Medulla oblongata (tissue), 1 donor: ENCODE results near the gene ZNF575.

Source experiments
- DNase-seq: peaks from one replicate; pipeline ENCODE4 v3.0.0-alpha.2; 2015; ENCODE audit errors: extremely low spot score

ZNF575 gene

GRCh38 chr19:43532962-43533545 lies at the start of gene ZNF575:
TSS of gene ZNF575 (plus strand) at chr19:43533188. CDS start at chr19:43534423, 1,235 bp downstream.
- peak; percentile 95 for DNase-seq

DNA sequence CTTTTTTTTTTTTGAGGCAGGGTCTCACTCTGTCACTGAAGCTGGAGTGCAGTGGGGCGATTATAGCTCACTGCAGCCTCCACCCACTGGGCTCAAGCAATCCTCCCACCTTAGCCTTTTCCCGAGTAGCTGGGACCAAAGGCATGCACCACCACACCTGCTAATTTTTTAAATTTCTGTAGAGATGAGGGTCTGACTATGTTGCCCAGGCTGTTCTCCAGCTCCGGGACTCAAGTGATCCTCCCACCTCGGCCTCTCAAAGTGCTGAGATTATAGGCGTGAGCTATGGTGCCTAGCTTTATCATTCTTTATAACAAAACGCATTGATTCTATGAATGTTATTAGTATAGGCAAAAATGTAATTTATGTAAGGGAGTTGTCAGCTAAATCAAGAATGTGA lies 49.7 kb upstream of the ZNF575 start:
- no peak for DNase-seq

DNA sequence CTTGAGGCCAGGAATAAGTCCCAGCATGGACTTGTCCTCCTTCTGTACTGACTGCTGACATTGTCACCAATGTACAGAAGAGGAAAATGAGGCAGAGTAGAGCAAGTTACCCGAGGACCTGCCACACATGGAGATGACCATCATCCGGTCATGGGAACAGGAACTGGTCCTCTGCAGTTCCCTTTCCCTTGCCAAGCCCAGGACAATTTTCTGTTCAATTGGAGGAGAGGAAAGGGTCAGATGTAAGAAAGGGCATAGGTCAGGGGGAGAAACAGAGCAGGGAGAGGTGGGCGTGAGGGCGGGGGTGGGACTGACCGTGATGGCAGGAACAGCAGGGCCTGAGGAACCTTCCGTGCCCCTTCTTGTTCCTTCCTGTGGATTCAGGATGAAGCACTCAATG lies 47.0 kb upstream of the ZNF575 start:
- DNase-seq: no peak

DNA sequence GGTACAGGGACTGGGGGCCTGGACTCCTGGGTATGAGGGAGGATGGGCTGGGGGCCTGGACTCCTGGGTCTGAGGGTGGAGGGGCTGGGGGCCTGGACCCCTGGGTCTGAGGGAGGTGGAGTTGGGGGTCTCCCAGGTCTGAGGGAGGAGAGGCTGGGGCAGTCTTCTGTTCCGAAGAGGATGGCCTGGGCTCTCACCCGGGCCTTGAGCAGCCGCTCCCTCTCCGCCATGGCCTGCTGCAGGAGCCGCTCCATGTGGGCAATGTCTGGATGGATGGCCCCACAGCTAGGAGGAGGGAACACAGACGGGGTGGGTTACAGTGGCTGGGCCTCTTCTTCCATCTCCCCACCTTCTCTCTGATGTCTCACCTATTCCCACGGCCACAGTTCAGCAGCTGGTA lies 46.6 kb upstream of the ZNF575 start:
- no peak for DNase-seq

DNA sequence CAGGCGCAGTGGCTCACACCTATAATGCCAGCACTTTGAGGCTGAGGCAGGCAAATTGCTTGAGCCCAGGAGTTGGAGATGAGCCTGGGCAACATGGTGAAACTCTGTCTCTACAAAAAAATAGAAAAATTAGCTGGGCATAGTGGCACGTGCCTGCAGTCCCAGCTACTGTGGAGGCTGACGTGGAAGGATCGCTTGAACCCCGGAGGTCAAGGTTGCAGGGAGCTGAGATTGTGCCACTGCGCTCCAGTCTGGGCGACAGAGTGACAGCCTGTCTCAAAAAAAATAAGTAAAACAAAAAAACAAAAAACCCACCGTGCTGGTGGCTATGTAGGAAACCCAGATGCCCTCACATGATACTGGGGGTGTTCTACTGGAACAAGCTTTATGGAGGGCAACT lies 44.8 kb upstream of the ZNF575 start:
- no peak for DNase-seq

DNA sequence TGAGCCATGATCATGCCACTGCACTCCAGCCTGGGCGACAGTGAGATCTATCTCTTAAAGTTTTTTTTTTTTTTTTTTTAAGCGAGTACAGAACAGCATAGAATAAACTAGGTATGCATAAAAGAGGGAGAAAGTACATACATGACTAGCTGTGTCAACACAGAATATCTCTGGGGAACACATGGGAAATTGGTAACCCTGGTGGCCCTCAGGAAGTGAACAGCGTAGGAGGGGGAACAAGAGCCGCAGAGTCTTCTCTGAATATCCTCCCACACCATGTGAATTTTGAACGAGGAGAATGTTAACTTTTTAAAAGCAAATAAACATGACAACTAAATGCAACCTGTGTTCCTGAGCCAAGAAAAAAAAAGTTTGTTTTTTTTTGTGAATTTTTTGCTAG lies 43.7 kb upstream of the ZNF575 start:
- DNase-seq: no peak

DNA sequence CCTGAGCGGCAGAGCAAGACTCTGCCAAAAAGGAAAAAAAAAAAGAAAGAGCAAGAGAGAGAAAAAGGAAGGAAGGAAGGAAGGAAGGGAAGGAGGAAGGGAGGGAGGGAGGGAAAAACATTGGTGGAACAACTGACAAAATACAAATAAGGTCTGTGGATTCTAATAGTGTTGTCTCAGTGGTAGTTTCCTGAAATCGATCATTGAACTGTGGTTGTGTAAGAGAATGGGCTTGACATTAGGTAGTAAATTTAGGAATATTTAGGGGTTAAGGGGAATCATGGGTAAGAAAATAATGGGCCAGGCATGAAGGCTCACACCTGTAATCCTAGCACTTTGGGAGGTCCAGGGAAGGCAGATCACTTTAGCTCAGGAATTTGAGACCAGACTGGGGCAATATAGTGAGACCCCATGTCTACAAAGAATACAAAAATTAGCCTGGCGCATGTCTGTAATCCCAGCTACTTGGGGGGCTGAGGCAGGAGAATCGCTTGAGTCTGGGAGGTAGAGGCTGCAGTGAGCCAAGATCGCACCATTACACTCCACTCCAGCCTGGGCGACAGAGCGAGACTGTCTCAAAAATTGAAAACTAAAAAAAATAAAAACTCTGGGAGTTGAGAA lies 42.9 kb upstream of the ZNF575 start:
- DNase-seq: no peak

- no peak for DNase-seq
Measured at GRCh38 chr19:43490759-43491158, 42.2 kb upstream of the ZNF575 start.

- DNase-seq: no peak
Measured at GRCh38 chr19:43495082-43495481, 37.9 kb upstream of the ZNF575 start.

DNA sequence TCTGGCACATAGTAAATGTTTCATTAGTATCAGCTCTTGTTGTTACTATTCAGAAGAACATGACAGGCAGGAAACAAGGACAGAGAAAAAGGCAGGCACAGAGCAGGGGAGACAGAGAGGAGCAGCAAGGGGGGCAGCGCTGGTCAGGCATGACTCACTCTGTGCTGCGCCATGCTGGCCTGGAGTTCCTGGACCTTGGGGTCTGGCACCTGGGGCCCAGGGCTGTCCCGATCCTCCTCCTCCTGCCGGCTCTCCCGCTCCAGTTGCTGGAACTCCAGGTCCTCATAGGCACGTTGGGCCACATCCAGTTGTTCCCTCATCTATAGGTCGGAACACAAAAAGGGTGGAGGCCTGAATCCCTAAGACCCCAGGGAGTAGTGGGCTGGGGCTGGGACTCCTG lies 36.0 kb upstream of the ZNF575 start:
- no peak for DNase-seq

- no peak for DNase-seq
Measured at GRCh38 chr19:43498233-43498842, 34.6 kb upstream of the ZNF575 start.

DNA sequence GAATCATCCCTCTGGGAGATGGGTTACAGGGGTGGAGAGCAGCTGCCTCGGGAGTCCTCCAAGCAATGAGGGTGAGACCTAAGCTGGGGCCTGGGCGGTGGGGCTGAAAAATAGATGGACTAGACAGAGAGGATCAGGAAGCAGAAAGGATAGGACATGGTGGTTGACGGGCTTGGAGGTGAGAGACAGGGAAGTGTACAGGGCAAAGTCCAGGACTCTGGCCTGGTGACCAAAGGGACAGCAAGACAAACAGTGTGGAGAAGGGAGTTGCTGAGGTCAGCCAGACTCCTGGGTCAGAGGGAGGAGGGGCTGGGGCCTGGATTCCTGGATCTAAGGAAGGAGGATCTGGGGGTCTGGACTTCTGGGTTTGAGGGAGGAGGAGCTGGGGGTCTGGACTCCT lies 33.9 kb upstream of the ZNF575 start:
- no peak for DNase-seq

DNA sequence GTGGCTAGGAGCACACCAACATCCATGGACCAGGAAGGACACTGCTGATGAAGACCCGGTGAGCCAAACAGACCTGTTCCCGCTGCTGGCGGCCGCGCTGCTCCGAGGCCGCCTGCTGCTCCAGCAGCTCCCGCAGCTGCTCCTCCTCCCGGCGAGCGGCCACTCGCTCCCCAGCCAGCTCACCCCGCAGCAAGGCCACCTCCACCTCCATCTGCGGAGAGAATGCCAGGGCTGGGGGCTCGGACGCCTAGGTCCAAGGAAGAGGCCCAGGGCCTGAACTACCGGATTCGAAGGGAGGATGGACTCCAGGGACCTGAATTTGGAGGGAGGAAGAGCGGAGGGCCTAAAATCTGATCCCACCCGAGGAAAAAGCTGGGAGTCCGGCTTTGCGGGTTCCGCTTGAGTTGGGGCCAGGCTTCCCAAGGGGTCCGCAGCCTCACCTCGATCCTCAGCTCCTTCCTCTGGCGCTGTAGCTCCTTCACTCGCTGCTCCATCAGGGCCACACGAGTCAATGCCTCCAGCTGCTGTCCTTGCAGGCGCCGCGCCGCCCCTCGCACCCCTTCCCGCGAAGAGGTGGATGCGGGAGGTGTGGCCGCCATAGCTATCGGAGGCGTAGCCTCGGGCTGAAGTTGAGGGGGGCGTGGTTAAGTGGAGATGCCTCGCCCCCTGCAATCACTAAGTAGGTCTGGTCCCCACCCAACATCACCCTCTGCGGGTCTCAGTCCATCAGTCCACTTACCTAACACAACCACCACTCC lies 31.1 kb upstream of the ZNF575 start:
- DNase-seq: no peak

GRCh38 chr19:43502419-43502976 lies 30.5 kb upstream of the ZNF575 start:
- no peak for DNase-seq

- DNase-seq: peak; percentile 98
Measured at GRCh38 chr19:43503501-43504425, 29.2 kb upstream of the ZNF575 start.

DNA sequence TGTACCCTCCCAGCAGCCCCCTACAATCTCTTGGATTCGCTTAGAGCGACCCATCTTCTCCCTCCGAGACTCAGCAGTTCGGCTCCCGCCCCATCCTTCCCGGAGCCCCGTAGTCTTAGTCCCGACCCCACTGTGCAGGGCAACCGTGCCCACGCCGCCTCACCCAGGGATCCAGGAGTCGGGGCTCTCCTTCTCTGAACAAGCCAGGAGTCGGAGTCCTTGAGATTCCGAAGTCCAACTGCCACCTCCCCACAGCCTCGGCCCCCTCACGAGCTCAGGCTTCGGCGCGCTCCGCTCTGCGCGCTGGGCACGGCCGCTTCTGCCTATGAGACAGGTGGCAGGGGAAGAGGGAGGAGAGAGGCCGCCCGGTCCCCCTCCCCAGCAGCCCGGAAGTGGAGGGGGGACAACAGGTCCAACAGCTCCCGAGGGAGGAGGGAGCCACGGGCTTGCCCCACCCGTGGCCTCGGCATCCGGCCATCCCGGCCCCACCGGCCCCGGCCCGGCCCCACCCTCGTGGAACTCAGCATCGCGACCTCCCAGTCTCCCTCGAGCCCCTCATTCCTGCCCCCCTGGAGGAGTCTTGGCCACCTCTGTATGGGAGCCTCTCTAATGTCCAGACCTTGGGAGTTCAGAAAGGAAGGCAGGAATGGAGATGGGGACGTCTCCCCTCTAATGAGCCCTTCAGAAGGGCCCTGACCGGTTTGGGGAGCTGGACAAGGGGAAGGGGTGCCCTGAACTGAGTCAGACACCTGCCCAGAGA lies 28.4 kb upstream of the ZNF575 start, which contains the start of gene PHLDB3:
PHLDB3 (minus strand) TSS at position 321 of the 760 bp plus-strand sequence. CDS start 628 bp downstream, outside the sequence.
- peak; percentile 10 for DNase-seq

DNA sequence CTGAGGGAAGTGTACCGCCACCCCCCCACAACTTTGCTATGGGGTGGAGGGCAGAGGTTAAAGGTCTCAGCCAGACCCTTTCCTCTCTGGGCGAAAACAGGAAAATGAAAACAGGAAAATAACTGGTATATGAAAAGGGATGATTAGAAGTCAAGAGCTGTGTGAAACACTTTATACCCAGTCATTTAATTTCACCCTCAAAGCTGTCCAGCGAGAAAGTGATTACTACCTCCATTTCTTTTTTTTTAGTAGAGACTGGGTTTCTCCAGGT lies 27.9 kb upstream of the ZNF575 start:
- no peak for DNase-seq

DNA sequence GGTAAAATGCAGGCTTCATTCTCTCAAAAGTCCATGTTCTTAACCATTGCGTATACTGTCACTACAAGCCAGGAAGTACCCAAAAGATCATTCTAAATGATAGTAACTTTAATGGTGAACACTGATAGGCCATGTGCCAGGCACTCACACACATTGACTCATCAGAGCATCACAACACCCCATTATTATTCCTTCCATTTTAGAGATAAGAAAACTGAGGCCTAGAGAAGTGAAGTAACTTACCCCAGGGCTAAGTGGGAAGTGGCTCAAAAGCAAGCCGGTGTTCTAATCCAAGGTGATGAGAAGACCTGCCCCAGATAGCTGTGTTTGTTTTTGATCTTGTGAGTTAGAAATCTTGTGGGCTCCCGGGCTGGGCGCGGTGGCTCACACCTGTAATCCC lies 27.0 kb upstream of the ZNF575 start:
- DNase-seq: no peak

GRCh38 chr19:43506629-43507028 lies 26.4 kb upstream of the ZNF575 start:
- DNase-seq: no peak

- DNase-seq: no peak
Measured at GRCh38 chr19:43507880-43508279, 25.1 kb upstream of the ZNF575 start.

GRCh38 chr19:43510713-43511112 lies 22.3 kb upstream of the ZNF575 start:
- no peak for DNase-seq
